HFFc6 (cell line): Measurements from ENCODE around the gene C20orf144. TPM values are rescaled to one million over a fixed set of nuclear protein-coding genes. Genes with fewer than 3 reads are reported as not detected.

Experiments
- DNase-seq: peaks from one replicate; pipeline ENCODE4 v3.0.0-alpha.2; 2018
- H3K27ac Mint-ChIP-seq: 2 replicates; pipeline ENCODE4 v1.8.0; 2020; ENCODE audit warnings: mild to moderate bottlenecking, mixed read lengths
- H3K27me3 Mint-ChIP-seq: 2 replicates; pipeline ENCODE4 v1.8.0; 2021; ENCODE audit warnings: mild to moderate bottlenecking, moderate library complexity, mixed read lengths; ENCODE audit not compliant: insufficient read depth
- H3K36me3 Mint-ChIP-seq: 2 replicates; pipeline ENCODE4 v1.8.0; 2021; ENCODE audit warnings: low read depth, mixed read lengths
- H3K4me1 Mint-ChIP-seq: 2 replicates; pipeline ENCODE4 v1.8.0; 2020; ENCODE audit warnings: low read depth, mixed read lengths
- H3K4me3 Mint-ChIP-seq: 2 replicates; pipeline ENCODE4 v1.8.0; 2020; ENCODE audit warnings: mild to moderate bottlenecking, moderate library complexity, mixed read lengths
- H3K9me3 Mint-ChIP-seq: 2 replicates; pipeline ENCODE4 v1.8.0; 2020; ENCODE audit warnings: mild to moderate bottlenecking, mixed read lengths
- CTCF ChIP-seq: fragments of 200-600 bp; sonication (generic); IDR thresholded peaks from 2 replicates; pipeline ENCODE4 v1.5.0; 2021; ENCODE audit warnings: antibody characterized with exemption, mild to moderate bottlenecking
- total RNA-seq, 6 experiments: library from RNA; stranded (reverse); fragmentation: NEBNext Ultra II Directional; extraction: Animal tissue kit (Norgen Biotek cat#: 25700); gene quantifications; 2 replicates in 1 of 6; 3 replicates in 5 of 6; pipeline ENCODE4 v1.2.3, GENCODE V29; 2021

C20orf144 gene
- total RNA-seq, 6 experiments from 2014 or later, result 0.10 to 0.31 (median 0.23) TPM; not detected in 1

- Mint-ChIP-seq H3K27me3 (peaks cover 2% of the 10 kb centered on the region; the same call in 1 of the 2 replicates), H3K36me3 (0 out of 2 replicates have a peak, but pooled peaks cover 11% of the 10 kb centered on the region), H3K4me1 (no peaks in the 10 kb centered on the region), H3K4me3 (no peak overlapping the region), H3K27ac (no peak overlapping the region), H3K9me3 (no peaks in the 10 kb centered on the region)
- no peak for TF ChIP-seq CTCF
- DNase-seq, result no peak
Observed at GRCh38 chr20:33636776-33637175, 25.4 kb upstream of the C20orf144 start.

GRCh38 chr20:33640287-33640686 lies 21.8 kb upstream of the C20orf144 start:
- no peak for TF ChIP-seq CTCF
- Mint-ChIP-seq H3K4me3 (no peak overlapping the region), H3K9me3 (no peaks in the 10 kb centered on the region), H3K4me1 (no peaks in the 10 kb centered on the region), H3K27ac (no peak overlapping the region), H3K27me3 (peaks cover 2% of the 10 kb centered on the region), H3K36me3 (peaks cover 14% of the 10 kb centered on the region; the same call in 1 of the 2 replicates)
- no peak for DNase-seq

GRCh38 chr20:33644313-33645071 lies 17.6 kb upstream of the C20orf144 start:
- Mint-ChIP-seq H3K4me3 (no peak overlapping the region), H3K27ac (no peak overlapping the region), H3K9me3 (no peaks in the 10 kb centered on the region), H3K36me3 (peaks cover 19% of the 10 kb centered on the region; the same call in 1 of the 2 replicates), H3K27me3 (no peaks in the 10 kb centered on the region; the same call in none of the 2 replicates), H3K4me1 (peaks cover 10% of the 10 kb centered on the region)
- no peak for TF ChIP-seq CTCF
- no peak for DNase-seq

- no peak for DNase-seq
- TF ChIP-seq CTCF, result no peak
- Mint-ChIP-seq H3K4me3 (no peak overlapping the region), H3K36me3 (peaks cover 14% of the 10 kb centered on the region; the same call in 1 of the 2 replicates), H3K27me3 (no peaks in the 10 kb centered on the region; the same call in none of the 2 replicates), H3K9me3 (no peaks in the 10 kb centered on the region), H3K4me1 (peaks cover 10% of the 10 kb centered on the region), H3K27ac (no peak overlapping the region)
Observed at GRCh38 chr20:33645072-33645358, 17.1 kb upstream of the C20orf144 start.

GRCh38 chr20:33645396-33645795 lies 16.7 kb upstream of the C20orf144 start:
- Mint-ChIP-seq H3K27me3 (no peaks in the 10 kb centered on the region; the same call in none of the 2 replicates), H3K4me3 (no peak overlapping the region), H3K4me1 (peaks cover 10% of the 10 kb centered on the region), H3K36me3 (peaks cover 10% of the 10 kb centered on the region; the same call in 1 of the 2 replicates), H3K9me3 (no peaks in the 10 kb centered on the region), H3K27ac (no peak overlapping the region)
- no peak for TF ChIP-seq CTCF
- no peak for DNase-seq
